ENCODE data around the gene FAM222B.

The FAM222B gene

GRCh38 chr17:28747801-28748750, 94.5 kb downstream of the FAM222B start:
- no peaks in the 10 kb centered on the region for H3K27me3 ChIP-seq (ENCODE audit: control insufficient read depth, low read length)
- H3K9me2 ChIP-seq (replicated peaks; ENCODE audit: control insufficient read depth, low read length): no peaks in the 10 kb centered on the region
- TF ChIP-seq EZH2phosphoT487 (IDR thresholded peaks at IDR 0.05; ENCODE audit: borderline replicate concordance, low read length) (no peak), CTCF (IDR thresholded peaks at IDR 0.05; ENCODE audit: low read depth, low read length, poor library complexity, severe bottlenecking) (no peak)
- H3K27ac ChIP-seq (ENCODE audit: low read depth, low read length): no peak overlapping the region
- peaks cover 28% of the 10 kb centered on the region for H3F3A ChIP-seq (ENCODE audit: control insufficient read depth, insufficient read depth)
- H3K4me2 ChIP-seq (ENCODE audit: low read length): no peak overlapping the region
- H3K4me1 ChIP-seq (ENCODE audit: control insufficient read depth, low read length): peaks cover 35% of the 10 kb centered on the region
- H3K36me3 ChIP-seq (ENCODE audit: control insufficient read depth, low read length): peaks cover 80% of the 10 kb centered on the region
- no peak overlapping the region for H3K4me3 ChIP-seq (ENCODE audit: low read length)
- H3K9me3 ChIP-seq (ENCODE audit: control insufficient read depth, insufficient read depth, low read length): no peaks in the 10 kb centered on the region
- peaks cover 64% of the 10 kb centered on the region for H3K79me2 ChIP-seq (ENCODE audit: control insufficient read depth, low read length)
- H4K20me1 ChIP-seq (ENCODE audit: control insufficient read depth, insufficient read depth, low read depth, low read length): peaks cover 27% of the 10 kb centered on the region

- Histone ChIP-seq H3K9me3 (ENCODE audit: control insufficient read depth, insufficient read depth, low read length) (no peaks in the 10 kb centered on the region), H3K4me1 (ENCODE audit: control insufficient read depth, low read length) (peaks cover 44% of the 10 kb centered on the region), H3F3A (ENCODE audit: control insufficient read depth, insufficient read depth) (peaks cover 27% of the 10 kb centered on the region), H3K4me3 (ENCODE audit: low read length) (no peak overlapping the region), H3K27me3 (ENCODE audit: control insufficient read depth, low read length) (no peaks in the 10 kb centered on the region), H3K36me3 (ENCODE audit: control insufficient read depth, low read length) (peaks cover 77% of the 10 kb centered on the region), H3K79me2 (ENCODE audit: control insufficient read depth, low read length) (peaks cover 64% of the 10 kb centered on the region), H3K4me2 (ENCODE audit: low read length) (peak overlapping the region; percentile 99), H4K20me1 (ENCODE audit: control insufficient read depth, insufficient read depth, low read depth, low read length) (peaks cover 27% of the 10 kb centered on the region), H3K9me2 (replicated peaks; ENCODE audit: control insufficient read depth, low read length) (no peaks in the 10 kb centered on the region), H3K27ac (ENCODE audit: low read depth, low read length) (no peak overlapping the region; the same call in 1 of the 2 replicates)
- TF ChIP-seq EZH2phosphoT487 (IDR thresholded peaks at IDR 0.05; ENCODE audit: borderline replicate concordance, low read length): no peak
- TF ChIP-seq CTCF (IDR thresholded peaks at IDR 0.05; ENCODE audit: low read depth, low read length, poor library complexity, severe bottlenecking): no peak
Measured at GRCh38 chr17:28747051-28747691, 95.4 kb downstream of the FAM222B start.

GRCh38 chr17:28746611-28747050, 96.0 kb downstream of the FAM222B start:
- Histone ChIP-seq H3K27me3 (ENCODE audit: control insufficient read depth, low read length) (no peaks in the 10 kb centered on the region), H3K9me2 (replicated peaks; ENCODE audit: control insufficient read depth, low read length) (no peaks in the 10 kb centered on the region), H3K9me3 (ENCODE audit: control insufficient read depth, insufficient read depth, low read length) (no peaks in the 10 kb centered on the region), H3K79me2 (ENCODE audit: control insufficient read depth, low read length) (peaks cover 61% of the 10 kb centered on the region), H4K20me1 (ENCODE audit: control insufficient read depth, insufficient read depth, low read depth, low read length) (peaks cover 27% of the 10 kb centered on the region), H3K4me3 (ENCODE audit: low read length) (peak overlapping the region; percentile 97), H3K4me2 (ENCODE audit: low read length) (peak overlapping the region; percentile 99), H3K36me3 (ENCODE audit: control insufficient read depth, low read length) (peaks cover 77% of the 10 kb centered on the region), H3K4me1 (ENCODE audit: control insufficient read depth, low read length) (peaks cover 50% of the 10 kb centered on the region), H3K27ac (ENCODE audit: low read depth, low read length) (no peak overlapping the region; the same call in 1 of the 2 replicates), H3F3A (ENCODE audit: control insufficient read depth, insufficient read depth) (peaks cover 29% of the 10 kb centered on the region)
- no peak for TF ChIP-seq EZH2phosphoT487 (IDR thresholded peaks at IDR 0.05; ENCODE audit: borderline replicate concordance, low read length)
- TF ChIP-seq CTCF (IDR thresholded peaks at IDR 0.05; ENCODE audit: low read depth, low read length, poor library complexity, severe bottlenecking): no peak

Measured in DOHH2 (cell line).